ENCODE results near the gene KRT17.
A peak's percentile ranks its signal among the peaks of the same experiment; 100 is the strongest.
"Not testable (repeated sequence)": the region's sequence is repeated elsewhere in the genome, so short reads cannot be mapped to it uniquely, and the experiment has no call there.

The KRT17 gene

DNA sequence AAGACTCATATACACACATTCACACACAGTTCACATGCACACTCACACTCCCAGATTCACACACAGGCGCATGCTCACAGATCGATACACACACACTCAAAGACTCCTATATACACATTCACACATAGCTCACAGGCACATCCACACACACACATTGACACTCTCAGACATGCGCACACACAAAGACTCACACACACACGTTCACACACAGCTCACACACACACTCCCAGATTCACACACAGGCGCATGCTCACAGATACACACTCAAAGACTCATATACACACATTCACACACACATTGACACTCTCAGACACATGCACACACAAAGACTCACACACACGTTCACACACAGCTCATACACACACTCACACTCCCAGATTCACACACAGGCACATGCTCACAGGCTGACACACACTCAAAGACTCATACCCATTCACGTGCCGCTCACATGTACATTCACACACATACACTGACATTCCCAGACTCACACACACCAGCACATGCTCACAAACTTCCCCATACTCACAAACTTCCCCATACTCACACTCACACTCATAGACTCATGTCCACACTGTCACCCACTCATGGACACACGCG is 25.6 kb upstream of the KRT17 start:
- DNase-seq = no peak
- TF ChIP-seq GATA1 (IDR thresholded peaks at IDR 0.05; ENCODE audit: low read depth, low read length) (no peak), POLR2A (IDR thresholded peaks at IDR 0.05; ENCODE audit: low read length) (no peak)

- DNase-seq = peak; percentile 74 to 85
- TF ChIP-seq POLR2A (IDR thresholded peaks at IDR 0.05; ENCODE audit: low read length) (no peak), GATA1 (IDR thresholded peaks at IDR 0.05; ENCODE audit: low read depth, low read length) (no peak)
These were observed 24.2 kb upstream of the KRT17 start for GRCh38 chr17:41648411-41649195.

DNA sequence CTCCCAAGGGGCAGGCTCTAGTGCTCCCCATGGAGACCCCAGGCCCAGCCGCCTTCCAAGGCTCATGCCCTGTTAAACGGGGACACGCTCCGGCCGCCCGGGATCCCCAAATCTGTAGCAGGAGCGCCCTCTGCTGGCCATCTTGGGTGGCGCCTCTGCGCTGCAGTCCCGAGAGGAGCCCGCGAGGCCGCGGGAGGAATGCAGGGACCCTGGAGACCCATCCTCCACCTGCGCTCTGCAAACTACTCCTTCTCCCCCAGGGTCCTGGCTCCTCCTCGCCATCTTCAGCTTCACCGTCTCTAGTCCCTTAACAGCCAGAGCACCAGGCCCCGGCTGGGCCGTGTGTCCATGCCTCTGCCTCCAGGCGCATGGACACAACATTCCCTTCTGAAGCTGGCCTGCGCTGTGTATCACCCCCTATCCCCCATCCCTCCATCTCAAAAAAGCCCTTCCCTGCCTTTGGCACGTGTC is 23.6 kb upstream of the KRT17 start:
- peak; percentile 71 to 86 for DNase-seq
- TF ChIP-seq GATA1 (IDR thresholded peaks at IDR 0.05; ENCODE audit: low read depth, low read length) (no peak), POLR2A (IDR thresholded peaks at IDR 0.05; ENCODE audit: low read length) (no peak)

- TF ChIP-seq GATA1 (IDR thresholded peaks at IDR 0.05; ENCODE audit: low read depth, low read length) = no peak
- TF ChIP-seq POLR2A (IDR thresholded peaks at IDR 0.05; ENCODE audit: low read length) = no peak
- DNase-seq = no peak
These were observed 22.9 kb upstream of the KRT17 start for GRCh38 chr17:41647038-41647813.

DNA sequence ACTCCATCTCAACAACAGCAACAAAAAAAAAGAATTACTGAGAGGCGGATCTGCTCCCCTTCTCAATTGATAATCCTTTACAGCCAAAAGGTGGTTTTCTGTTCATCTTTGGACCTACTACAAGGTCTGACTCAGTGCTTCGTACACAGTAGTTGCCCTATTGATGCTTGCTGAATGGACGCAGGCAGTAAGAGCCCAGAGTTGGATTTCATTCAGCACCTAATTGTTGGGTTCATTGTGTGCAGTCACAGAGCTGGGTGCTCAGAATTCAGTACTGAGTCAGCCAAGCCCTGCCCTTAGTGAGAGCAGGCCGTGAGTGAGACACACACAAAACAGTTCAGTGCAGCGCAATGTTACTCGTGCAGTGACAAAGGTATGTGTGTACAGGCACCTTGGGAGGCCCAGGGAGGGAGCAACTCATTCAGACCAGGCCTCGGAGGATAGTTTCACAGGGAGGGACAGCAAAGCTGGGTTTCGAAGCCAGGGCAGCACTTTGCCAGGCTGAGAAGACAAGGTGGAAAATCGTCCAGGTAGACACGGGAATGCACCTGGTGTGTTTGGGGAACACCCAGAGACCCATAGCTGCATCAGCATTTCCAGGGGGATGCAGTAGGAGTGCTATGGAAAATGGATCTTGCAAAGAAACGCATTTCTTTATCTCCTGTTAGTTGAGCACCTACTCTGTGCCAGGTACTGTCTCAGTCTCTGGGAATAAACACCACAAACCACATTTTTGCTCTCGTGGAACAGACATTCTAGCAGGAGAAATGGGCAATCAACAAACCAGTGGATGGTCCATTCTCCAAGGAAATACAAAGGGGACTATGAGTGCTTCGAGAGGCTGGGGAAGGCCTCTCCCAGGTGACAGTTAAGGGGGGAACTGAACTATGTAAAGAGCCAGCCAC is 18.1 kb upstream of the KRT17 start:
- DNase-seq = no peak
- no peak for TF ChIP-seq POLR2A (IDR thresholded peaks at IDR 0.05; ENCODE audit: low read length)
- no peak for TF ChIP-seq GATA1 (IDR thresholded peaks at IDR 0.05; ENCODE audit: low read depth, low read length)

DNA sequence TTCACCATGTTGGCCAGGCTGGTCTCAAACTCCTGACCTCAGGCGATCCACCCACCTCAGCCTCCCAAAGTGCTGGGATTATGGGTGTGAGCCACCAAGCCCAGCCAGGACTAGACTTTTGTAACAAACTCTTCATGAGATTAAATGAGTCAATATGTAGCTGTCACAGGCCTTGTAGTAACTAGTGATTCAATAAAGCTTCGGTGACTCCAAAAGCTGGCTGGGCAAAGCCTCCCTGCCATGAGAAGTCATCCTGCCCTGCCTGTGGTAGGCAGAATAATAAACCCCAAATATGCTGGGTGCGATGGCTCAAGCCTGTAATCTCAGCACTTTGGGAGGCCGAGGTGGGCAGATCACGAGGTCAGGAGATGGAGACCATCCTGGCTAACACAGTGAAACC is 16.2 kb upstream of the KRT17 start:
- DNase-seq = not testable (repeated sequence)

GRCh38 chr17:41639492-41640473 is 15.4 kb upstream of the KRT17 start:
- DNase-seq = no peak
- TF ChIP-seq GATA1 (IDR thresholded peaks at IDR 0.05; ENCODE audit: low read depth, low read length) (no peak), POLR2A (IDR thresholded peaks at IDR 0.05; ENCODE audit: low read length) (no peak)

DNA sequence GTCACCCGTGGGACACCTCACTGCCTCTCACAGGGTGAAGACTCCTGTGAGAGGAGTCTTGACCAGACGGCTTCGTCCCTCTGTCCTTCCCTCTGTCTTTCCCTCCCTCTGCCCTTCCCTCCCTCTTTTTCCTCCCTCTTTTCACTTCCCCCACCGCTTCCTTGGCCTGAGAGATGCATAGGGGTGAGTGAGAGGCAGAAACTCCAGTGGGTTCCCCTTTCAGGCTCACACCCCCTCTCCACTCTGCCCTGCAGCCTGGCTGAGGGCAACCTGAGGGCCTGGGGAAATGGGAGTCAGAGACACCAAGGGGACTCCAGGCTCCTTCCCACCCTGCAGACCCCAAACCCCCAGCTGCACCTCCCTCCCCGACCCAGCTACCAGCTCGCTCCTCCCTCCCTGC is 14.6 kb upstream of the KRT17 start:
- DNase-seq = no peak
- TF ChIP-seq POLR2A (IDR thresholded peaks at IDR 0.05; ENCODE audit: low read length) (no peak), GATA1 (IDR thresholded peaks at IDR 0.05; ENCODE audit: low read depth, low read length) (no peak)

DNA sequence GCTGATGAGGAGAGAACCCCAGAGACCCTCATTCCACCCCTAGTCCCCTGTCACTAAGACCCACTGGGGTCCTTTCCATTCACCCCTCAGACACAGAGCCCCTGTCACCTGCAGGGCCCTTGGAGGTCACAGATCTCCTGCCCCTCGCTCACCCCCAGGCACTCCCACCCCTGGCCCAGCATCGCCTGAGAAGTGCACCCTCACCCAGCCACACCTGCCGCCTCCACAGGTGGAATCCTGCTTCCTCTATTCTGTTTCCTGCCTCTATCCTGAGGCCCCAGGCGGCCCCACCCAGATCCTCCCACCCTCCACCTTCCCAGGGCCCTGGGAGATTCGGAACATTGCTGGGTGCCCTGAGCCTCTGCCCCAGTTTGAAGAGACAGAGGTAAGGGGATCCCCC is 13.8 kb upstream of the KRT17 start:
- DNase-seq = no peak
- TF ChIP-seq GATA1 (IDR thresholded peaks at IDR 0.05; ENCODE audit: low read depth, low read length) (no peak), POLR2A (IDR thresholded peaks at IDR 0.05; ENCODE audit: low read length) (no peak)

DNA sequence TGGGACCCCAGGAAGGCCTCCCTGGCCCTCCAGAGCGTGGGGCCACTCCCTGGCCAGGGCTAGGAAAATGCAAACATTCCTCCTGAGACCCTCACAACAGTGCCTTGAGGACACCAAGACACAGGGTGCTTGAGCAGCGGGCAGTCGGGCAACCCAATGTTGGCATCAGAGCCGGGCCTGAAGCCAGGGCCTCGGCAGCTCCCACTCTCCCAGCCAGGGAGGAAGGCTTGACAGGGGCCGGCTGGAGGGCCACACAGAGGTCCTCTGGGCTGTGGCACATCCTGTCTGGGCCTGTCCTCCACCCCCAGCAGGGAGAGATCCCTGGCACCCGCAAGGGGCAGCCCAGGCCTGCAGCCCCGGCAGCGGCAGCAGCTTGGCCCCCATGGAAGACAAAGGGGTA is 12.3 kb upstream of the KRT17 start:
- no peak for DNase-seq
- no peak for TF ChIP-seq POLR2A (IDR thresholded peaks at IDR 0.05; ENCODE audit: low read length)
- no peak for TF ChIP-seq GATA1 (IDR thresholded peaks at IDR 0.05; ENCODE audit: low read depth, low read length)

GRCh38 chr17:41635121-41636097 is 11.0 kb upstream of the KRT17 start:
- TF ChIP-seq GATA1 (IDR thresholded peaks at IDR 0.05; ENCODE audit: low read depth, low read length) = no peak
- TF ChIP-seq POLR2A (IDR thresholded peaks at IDR 0.05; ENCODE audit: low read length) = no peak
- no peak for DNase-seq

Measured in erythroblast (primary cell).